Measurements from ENCODE around the gene BCL2L1.

BCL2L1 gene

DNA sequence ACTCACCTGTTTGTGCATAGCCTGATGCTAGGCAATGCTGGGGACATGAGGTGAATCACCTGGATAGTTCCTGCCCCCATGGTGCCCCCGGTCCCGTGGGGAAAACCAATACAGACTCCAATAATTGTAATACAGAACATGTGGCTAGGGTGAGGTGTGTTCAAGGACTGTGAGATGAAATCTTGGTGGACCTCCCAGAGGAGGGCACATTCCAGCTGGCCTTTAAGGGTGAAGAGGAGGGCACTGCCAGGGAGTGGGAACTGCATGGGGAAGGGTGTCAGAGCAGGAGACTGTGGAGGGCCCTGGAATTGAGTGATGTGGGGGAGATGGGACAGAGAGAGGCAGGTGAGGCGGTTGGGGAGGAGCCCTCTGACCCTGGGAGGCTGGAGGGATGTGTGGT is 82.4 kb downstream of the BCL2L1 start:
- Histone ChIP-seq H3K4me2 (ENCODE audit: low read length) (no peak overlapping the region), H3K4me3 (ENCODE audit: low read depth, low read length, poor library complexity, severe bottlenecking) (no peak overlapping the region), H3K9ac (ENCODE audit: low read length) (no peak overlapping the region), H3K27me3 (ENCODE audit: insufficient read depth, low read length) (peaks cover 6% of the 10 kb centered on the region; the same call in 1 of the 2 replicates), H3K79me2 (ENCODE audit: insufficient read depth, low read length) (no peaks in the 10 kb centered on the region), H3K9me3 (ENCODE audit: low read length) (no peaks in the 10 kb centered on the region), H3K27ac (ENCODE audit: low read depth, low read length, poor library complexity, severe bottlenecking) (no peak overlapping the region), H2AFZ (ENCODE audit: low read length) (no peak overlapping the region), H3K36me3 (ENCODE audit: insufficient read depth, low read length) (no peaks in the 10 kb centered on the region), H3K4me1 (ENCODE audit: insufficient read depth, low read length, severe bottlenecking) (no peaks in the 10 kb centered on the region), H3K9me2 (ENCODE audit: low read depth, low read length) (no peaks in the 10 kb centered on the region), H3F3A (ENCODE audit: insufficient read depth, low read length) (no peaks in the 10 kb centered on the region), H4K20me1 (ENCODE audit: insufficient read depth, low read length) (no peaks in the 10 kb centered on the region)
- TF ChIP-seq EZH2 (IDR thresholded peaks at IDR 0.05; ENCODE audit: borderline replicate concordance, low read length), result no peak
- no peak for TF ChIP-seq CTCF (IDR thresholded peaks at IDR 0.05; ENCODE audit: low read length)

- no peaks in the 10 kb centered on the region for H3K9me3 ChIP-seq (ENCODE audit: low read length)
- no peaks in the 10 kb centered on the region for H4K20me1 ChIP-seq (ENCODE audit: insufficient read depth, low read length)
Measured at GRCh38 chr20:31638816-31639215, 83.9 kb downstream of the BCL2L1 start.

GRCh38 chr20:31638317-31638716 is 84.4 kb downstream of the BCL2L1 start:
- Histone ChIP-seq H4K20me1 (ENCODE audit: insufficient read depth, low read length) (no peaks in the 10 kb centered on the region), H3K27me3 (ENCODE audit: insufficient read depth, low read length) (peaks cover 6% of the 10 kb centered on the region; the same call in 1 of the 2 replicates), H3K9ac (ENCODE audit: low read length) (no peak overlapping the region), H3K79me2 (ENCODE audit: insufficient read depth, low read length) (no peaks in the 10 kb centered on the region), H2AFZ (ENCODE audit: low read length) (no peak overlapping the region), H3F3A (ENCODE audit: insufficient read depth, low read length) (no peaks in the 10 kb centered on the region), H3K36me3 (ENCODE audit: insufficient read depth, low read length) (no peaks in the 10 kb centered on the region), H3K27ac (ENCODE audit: low read depth, low read length, poor library complexity, severe bottlenecking) (no peak overlapping the region), H3K9me3 (ENCODE audit: low read length) (no peaks in the 10 kb centered on the region), H3K4me1 (ENCODE audit: insufficient read depth, low read length, severe bottlenecking) (no peaks in the 10 kb centered on the region), H3K4me3 (ENCODE audit: low read depth, low read length, poor library complexity, severe bottlenecking) (no peak overlapping the region), H3K9me2 (ENCODE audit: low read depth, low read length) (no peaks in the 10 kb centered on the region), H3K4me2 (ENCODE audit: low read length) (no peak overlapping the region)
- no peak for TF ChIP-seq CTCF (IDR thresholded peaks at IDR 0.05; ENCODE audit: low read length)
- no peak for TF ChIP-seq EZH2 (IDR thresholded peaks at IDR 0.05; ENCODE audit: borderline replicate concordance, low read length)

More at GRCh38 chr20:31638816-31639215, 83.9 kb downstream of the BCL2L1 start:
- H3K9ac ChIP-seq (ENCODE audit: low read length), result no peak overlapping the region
- no peak overlapping the region for H3K4me3 ChIP-seq (ENCODE audit: low read depth, low read length, poor library complexity, severe bottlenecking)
- H3K27ac ChIP-seq (ENCODE audit: low read depth, low read length, poor library complexity, severe bottlenecking), result no peak overlapping the region
- no peaks in the 10 kb centered on the region for H3K36me3 ChIP-seq (ENCODE audit: insufficient read depth, low read length)
- no peaks in the 10 kb centered on the region for H3K79me2 ChIP-seq (ENCODE audit: insufficient read depth, low read length)
- no peaks in the 10 kb centered on the region for H3F3A ChIP-seq (ENCODE audit: insufficient read depth, low read length)
- H2AFZ ChIP-seq (ENCODE audit: low read length), result no peak overlapping the region
- no peak overlapping the region for H3K4me2 ChIP-seq (ENCODE audit: low read length)
- no peaks in the 10 kb centered on the region for H3K4me1 ChIP-seq (ENCODE audit: insufficient read depth, low read length, severe bottlenecking)
- peaks cover 6% of the 10 kb centered on the region; the same call in 1 of the 2 replicates for H3K27me3 ChIP-seq (ENCODE audit: insufficient read depth, low read length)
- no peaks in the 10 kb centered on the region for H3K9me2 ChIP-seq (ENCODE audit: low read depth, low read length)
- no peak for TF ChIP-seq CTCF (IDR thresholded peaks at IDR 0.05; ENCODE audit: low read length)
- no peak for TF ChIP-seq EZH2 (IDR thresholded peaks at IDR 0.05; ENCODE audit: borderline replicate concordance, low read length)

All from OCI-LY1 (cell line).